IPS-15b (cell line): ENCODE data around the gene CEP95.

Experiments
- H3K27me3 ChIP-seq: one replicate; pipeline ENCODE4 v1.6.1; 2013; ENCODE audit warnings: low read length; ENCODE audit not compliant: control insufficient read depth, insufficient read depth
- H3K36me3 ChIP-seq: one replicate; pipeline ENCODE4 v1.6.1; 2013; ENCODE audit warnings: low read length; ENCODE audit not compliant: control insufficient read depth, insufficient read depth
- H3K4me1 ChIP-seq: one replicate; pipeline ENCODE4 v1.6.1; 2013; ENCODE audit warnings: mild to moderate bottlenecking, low read length; ENCODE audit not compliant: control insufficient read depth, insufficient read depth
- H3K4me3 ChIP-seq: one replicate; pipeline ENCODE4 v1.5.1; 2013; ENCODE audit warnings: low read depth, low read length
- H3K9ac ChIP-seq: one replicate; pipeline ENCODE4 v1.6.1; 2013; ENCODE audit warnings: low read depth, mild to moderate bottlenecking, low read length
- H3K9me3 ChIP-seq: one replicate; pipeline ENCODE4 v1.6.1; 2013; ENCODE audit warnings: mild to moderate bottlenecking, low read length; ENCODE audit not compliant: control insufficient read depth, insufficient read depth

CEP95 gene

DNA sequence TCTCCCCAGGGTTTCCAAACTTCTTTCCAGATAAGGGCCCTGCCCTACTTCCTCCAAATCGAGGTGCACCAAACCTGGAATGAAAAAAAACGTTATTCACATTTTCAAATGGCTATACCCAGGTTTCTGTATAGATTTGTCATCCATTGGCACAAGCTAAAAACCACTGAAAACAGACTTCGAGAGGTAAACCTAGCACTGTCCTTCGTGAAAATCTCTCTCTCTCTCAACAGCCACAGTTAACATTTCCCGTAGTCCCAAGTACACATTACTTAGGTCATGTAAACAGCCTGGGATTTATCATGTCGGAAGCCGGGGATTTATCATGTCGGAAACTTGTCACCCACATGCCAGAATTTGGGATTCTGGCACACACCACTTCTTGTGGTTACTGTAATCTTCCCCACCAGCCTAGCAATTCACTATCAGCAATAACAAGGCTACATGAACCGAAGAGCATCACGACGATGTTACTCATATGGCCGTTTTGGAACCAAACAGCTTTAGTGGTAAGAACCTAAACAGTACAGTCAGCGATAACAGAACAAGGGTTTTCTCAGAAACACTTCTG, 1.9 kb upstream of the CEP95 start:
- peak overlapping the region; percentile 100 for H3K9ac ChIP-seq
- peaks cover 43% of the 10 kb centered on the region for H3K36me3 ChIP-seq
- H3K9me3 ChIP-seq, result no peaks in the 10 kb centered on the region
- H3K4me3 ChIP-seq, result peak overlapping the region; percentile 98
- no peaks in the 10 kb centered on the region for H3K4me1 ChIP-seq
- no peaks in the 10 kb centered on the region for H3K27me3 ChIP-seq

DNA sequence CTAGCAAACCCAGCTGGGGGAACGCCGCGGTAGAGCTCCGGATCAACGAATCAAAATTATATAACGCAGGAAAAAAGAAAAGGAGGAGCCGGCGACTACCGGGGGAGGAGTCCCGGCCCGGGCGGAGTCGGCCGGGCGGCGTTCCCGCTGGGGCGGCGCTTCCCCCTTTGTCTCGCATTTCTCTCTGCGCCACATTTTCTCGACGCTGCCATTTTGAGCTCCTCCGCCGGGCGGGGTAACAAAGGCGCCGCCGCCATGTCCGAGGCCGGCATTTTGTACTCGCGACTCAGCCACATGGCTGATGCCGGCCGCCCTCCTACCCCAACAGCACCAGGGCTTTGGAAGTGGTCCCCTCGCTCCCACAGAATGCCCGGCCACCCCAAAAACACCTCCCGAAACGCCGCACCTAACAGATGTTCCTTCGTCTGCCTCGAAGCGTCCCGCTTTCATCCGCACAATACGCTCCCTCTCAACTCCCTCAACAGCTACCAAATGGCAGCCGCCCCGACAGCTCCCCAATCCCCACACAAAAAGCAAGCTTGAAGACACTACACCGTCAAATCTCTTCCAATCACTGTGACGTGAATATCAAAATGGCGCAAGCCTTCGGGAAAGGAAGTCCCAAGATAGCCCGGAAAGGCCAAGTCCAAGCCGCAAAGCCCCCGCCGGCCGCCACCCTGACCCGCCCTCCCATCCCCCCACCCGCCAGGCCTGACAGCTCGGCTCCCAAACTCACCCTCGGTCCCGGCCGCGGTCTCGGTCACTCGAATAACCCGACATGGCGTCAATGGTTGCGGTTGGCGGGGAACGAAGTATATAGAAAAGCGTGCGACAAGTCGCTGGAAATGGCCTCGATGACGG, 1.2 kb upstream of the CEP95 start:
- H3K36me3 ChIP-seq, result peaks cover 36% of the 10 kb centered on the region
- H3K9ac ChIP-seq, result peak overlapping the region; percentile 100
- H3K4me1 ChIP-seq, result no peaks in the 10 kb centered on the region
- no peaks in the 10 kb centered on the region for H3K9me3 ChIP-seq
- no peaks in the 10 kb centered on the region for H3K27me3 ChIP-seq
- peak overlapping the region; percentile 98 for H3K4me3 ChIP-seq

DNA sequence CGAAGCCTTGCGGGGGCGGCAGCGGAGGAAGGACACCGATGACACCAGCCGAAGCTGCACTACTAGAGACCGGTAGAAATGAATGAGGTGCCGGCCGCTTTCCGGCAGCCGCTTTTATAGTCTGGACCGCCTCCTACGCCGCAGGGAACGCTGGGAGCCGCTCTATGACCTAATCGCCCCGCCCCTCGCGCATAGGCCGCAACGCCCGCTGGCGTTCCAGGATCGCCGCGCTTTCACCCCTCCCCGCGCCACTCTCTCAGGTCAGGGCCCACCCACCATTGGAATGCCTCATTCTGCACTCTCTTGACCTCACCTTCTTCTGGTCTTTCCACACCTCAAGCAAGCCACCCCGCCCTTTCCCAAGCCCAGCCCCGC, 589 bp upstream of the CEP95 start, which contains the start of gene DDX5:
Gene DDX5 (minus strand): TSS at position 89 of the 375 bp plus-strand sequence. CDS start 170 bp downstream, outside the sequence.
- Histone ChIP-seq H3K9ac (peak within 1 kb of the TSS; percentile 100), H3K4me3 (peak within 1 kb of the TSS; percentile 98), H3K36me3 (peaks cover 30% of the 10 kb centered on the region)

DNA sequence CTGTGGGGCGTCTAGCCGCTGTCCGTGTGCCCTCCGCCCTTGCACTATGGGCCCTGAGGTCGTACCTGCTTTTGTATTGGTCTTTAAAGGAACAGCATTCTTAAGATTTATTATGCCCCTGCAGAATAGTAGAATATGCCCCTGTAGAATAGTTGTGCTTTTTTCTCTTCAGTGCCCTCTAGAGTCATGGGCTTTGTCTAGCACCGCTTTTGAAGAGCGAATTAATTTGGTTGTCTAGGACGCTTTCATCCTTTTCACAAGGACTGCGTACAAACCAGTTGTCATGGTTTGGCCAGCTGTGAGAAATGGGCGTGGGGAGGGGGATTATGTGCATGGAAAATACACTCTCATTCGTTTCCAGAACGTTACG, 621 bp downstream of the CEP95 start:
- H3K4me3 ChIP-seq, result peak overlapping the region; percentile 98
- H3K9ac ChIP-seq, result peak overlapping the region; percentile 97
- no peaks in the 10 kb centered on the region for H3K27me3 ChIP-seq
- peaks cover 19% of the 10 kb centered on the region for H3K36me3 ChIP-seq
- H3K9me3 ChIP-seq, result no peaks in the 10 kb centered on the region
- H3K4me1 ChIP-seq, result no peaks in the 10 kb centered on the region

More for the DNA sequence above, 589 bp upstream of the CEP95 start, which contains the start of gene DDX5:
- Histone ChIP-seq H3K4me1 (no peaks in the 10 kb centered on the region), H3K9me3 (no peaks in the 10 kb centered on the region), H3K27me3 (no peaks in the 10 kb centered on the region)

- peak overlapping the region; percentile 98 for H3K4me3 ChIP-seq
- no peaks in the 10 kb centered on the region for H3K27me3 ChIP-seq
- H3K9me3 ChIP-seq, result no peaks in the 10 kb centered on the region
- H3K9ac ChIP-seq, result no peak overlapping the region
- H3K4me1 ChIP-seq, result no peaks in the 10 kb centered on the region
- H3K36me3 ChIP-seq, result peaks cover 6% of the 10 kb centered on the region
Measured at GRCh38 chr17:64508683-64509082, 1.9 kb downstream of the CEP95 start.

DNA sequence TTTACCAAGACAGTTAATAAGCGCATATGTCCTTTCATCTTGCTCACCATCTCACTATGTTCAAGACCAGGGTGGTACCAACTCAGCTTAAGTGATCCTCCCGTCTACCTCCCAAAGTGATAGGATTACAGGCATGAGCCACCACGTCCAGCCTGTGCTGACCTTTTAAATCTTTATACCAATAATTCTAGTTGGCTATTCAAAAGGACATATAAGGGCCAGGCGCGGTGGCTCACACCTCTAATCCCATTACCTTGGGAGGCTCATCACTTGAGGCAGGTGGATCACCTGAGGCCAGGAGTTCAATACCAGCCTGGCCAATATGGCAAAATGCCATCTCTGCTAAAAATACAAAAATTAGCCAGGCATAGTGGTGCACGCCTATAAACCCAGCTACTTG, 2.4 kb downstream of the CEP95 start:
- H3K9ac ChIP-seq, result no peak overlapping the region
- no peaks in the 10 kb centered on the region for H3K4me1 ChIP-seq
- H3K9me3 ChIP-seq, result no peaks in the 10 kb centered on the region
- no peak overlapping the region for H3K4me3 ChIP-seq
- no peaks in the 10 kb centered on the region for H3K27me3 ChIP-seq
- peaks cover under 1% of the 10 kb centered on the region for H3K36me3 ChIP-seq

DNA sequence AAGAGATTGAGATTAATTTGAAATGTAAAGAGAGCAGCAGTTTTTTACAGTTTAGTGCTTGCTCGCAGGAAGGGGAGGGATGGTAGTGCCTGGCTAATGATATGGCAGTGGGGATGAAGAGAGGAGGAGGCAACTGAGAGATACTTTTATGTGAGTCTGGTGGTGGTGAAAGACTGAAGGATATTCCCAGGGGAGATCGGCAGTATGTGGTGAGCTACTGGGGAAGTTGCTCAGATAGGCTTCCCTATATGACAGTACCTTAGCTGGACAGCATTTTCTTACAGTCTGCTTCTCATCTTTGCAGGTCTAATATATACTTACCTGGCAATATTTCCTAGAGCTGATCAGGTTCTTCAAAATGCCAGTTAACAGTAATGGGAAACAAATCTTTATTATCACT, 8.6 kb downstream of the CEP95 start:
- H3K36me3 ChIP-seq, result peaks cover 17% of the 10 kb centered on the region
- H3K4me3 ChIP-seq, result no peak overlapping the region
- H3K4me1 ChIP-seq, result no peaks in the 10 kb centered on the region
- H3K27me3 ChIP-seq, result no peaks in the 10 kb centered on the region
- H3K9me3 ChIP-seq, result no peaks in the 10 kb centered on the region
- no peak overlapping the region for H3K9ac ChIP-seq

DNA sequence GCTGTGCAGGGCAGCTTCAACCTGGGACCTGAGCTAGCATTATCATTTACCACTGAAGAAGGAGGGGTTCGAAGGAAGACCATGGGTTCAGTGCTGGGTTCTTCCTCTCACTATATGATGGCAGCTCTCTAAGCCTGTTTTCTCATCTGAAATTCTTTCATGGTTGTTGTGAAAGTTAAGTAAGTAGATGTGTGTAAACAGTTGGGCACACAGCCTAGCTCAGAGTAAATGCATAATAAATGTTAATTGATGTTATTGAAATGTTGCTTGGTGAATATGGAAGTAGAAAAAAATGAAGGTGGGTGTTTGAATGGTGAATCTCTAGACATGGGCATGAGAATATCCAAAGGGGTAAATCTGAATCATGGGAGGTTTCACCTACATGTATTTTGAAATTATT, 9.1 kb downstream of the CEP95 start:
- Histone ChIP-seq H3K4me1 (no peaks in the 10 kb centered on the region), H3K9me3 (no peaks in the 10 kb centered on the region), H3K27me3 (no peaks in the 10 kb centered on the region), H3K4me3 (no peak overlapping the region), H3K9ac (no peak overlapping the region), H3K36me3 (peaks cover 19% of the 10 kb centered on the region)

GRCh38 chr17:64519601-64520000, 12.8 kb downstream of the CEP95 start:
- Histone ChIP-seq H3K27me3 (no peaks in the 10 kb centered on the region), H3K36me3 (peaks cover 23% of the 10 kb centered on the region), H3K9ac (no peak overlapping the region), H3K4me3 (no peak overlapping the region), H3K4me1 (no peaks in the 10 kb centered on the region), H3K9me3 (no peaks in the 10 kb centered on the region)

DNA sequence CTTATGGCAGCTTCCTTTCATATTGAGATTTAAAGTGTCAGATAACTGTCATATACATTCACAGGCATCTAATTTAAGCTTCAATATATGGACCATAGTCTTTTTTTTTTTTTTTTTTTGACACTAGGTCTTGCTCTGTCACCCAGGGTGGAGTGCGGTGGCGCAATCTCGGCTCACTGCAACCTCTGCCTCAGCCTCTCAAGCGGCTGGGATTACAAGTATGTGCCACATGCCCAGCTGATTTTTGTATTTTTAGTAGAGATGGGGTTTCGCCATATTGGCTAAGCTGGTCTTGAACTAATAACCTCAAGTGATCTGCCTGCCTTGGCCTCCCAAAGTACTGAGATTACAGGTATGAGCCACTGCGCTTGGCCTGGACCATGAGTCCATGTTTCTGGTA, 13.6 kb downstream of the CEP95 start:
- Histone ChIP-seq H3K9ac (no peak overlapping the region), H3K4me1 (no peaks in the 10 kb centered on the region), H3K27me3 (no peaks in the 10 kb centered on the region), H3K4me3 (no peak overlapping the region), H3K36me3 (peaks cover 19% of the 10 kb centered on the region), H3K9me3 (no peaks in the 10 kb centered on the region)

GRCh38 chr17:64527914-64528313, 21.1 kb downstream of the CEP95 start:
- no peaks in the 10 kb centered on the region for H3K9me3 ChIP-seq
- H3K36me3 ChIP-seq, result peaks cover 44% of the 10 kb centered on the region
- H3K27me3 ChIP-seq, result no peaks in the 10 kb centered on the region
- H3K4me3 ChIP-seq, result no peak overlapping the region
- no peaks in the 10 kb centered on the region for H3K4me1 ChIP-seq
- H3K9ac ChIP-seq, result no peak overlapping the region

- H3K4me3 ChIP-seq, result no peak overlapping the region
- H3K9ac ChIP-seq, result no peak overlapping the region
- H3K4me1 ChIP-seq, result no peaks in the 10 kb centered on the region
- no peaks in the 10 kb centered on the region for H3K27me3 ChIP-seq
- H3K36me3 ChIP-seq, result peaks cover 51% of the 10 kb centered on the region
- H3K9me3 ChIP-seq, result no peaks in the 10 kb centered on the region
Measured at GRCh38 chr17:64529221-64529620, 22.4 kb downstream of the CEP95 start.
